Karpas-422 (cell line): ENCODE measurements around the gene RLIM. TPM values are rescaled to one million over a fixed set of nuclear protein-coding genes. Genes with fewer than 3 reads are reported as not detected.
A peak's percentile ranks its signal among the peaks of the same experiment; 100 is the strongest.

Experiments used
- DNase-seq: peaks from one replicate; pipeline ENCODE4 v3.0.0-alpha.2; 2015
- H2AFZ ChIP-seq: fragments of 200-600 bp; sonication (generic); 2 replicates; pipeline ENCODE4 v1.6.1; 2014; ENCODE audit warnings: antibody characterized with exemption, low read length, mixed read lengths
- H3K27ac ChIP-seq: fragments of 200-600 bp; sonication (generic); 2 replicates; pipeline ENCODE4 v1.5.1; 2014; ENCODE audit warnings: mild to moderate bottlenecking, low read length, moderate library complexity
- H3K27me3 ChIP-seq: fragments of 200-600 bp; sonication (generic); 2 replicates; pipeline ENCODE4 v1.6.1; 2014; ENCODE audit warnings: low read length, mixed read lengths
- H3K36me3 ChIP-seq: fragments of 200-600 bp; sonication (generic); 2 replicates; pipeline ENCODE4 v1.6.1; 2014; ENCODE audit warnings: low read length, mixed read lengths; ENCODE audit not compliant: insufficient read depth
- H3K4me1 ChIP-seq: fragments of 200-600 bp; sonication (generic); 2 replicates; pipeline ENCODE4 v1.6.1; 2014; ENCODE audit warnings: mild to moderate bottlenecking, low read length, mixed read lengths
- H3K4me2 ChIP-seq: fragments of 200-600 bp; sonication (generic); 2 replicates; pipeline ENCODE4 v1.6.1; 2014; ENCODE audit warnings: low read length, low read depth, mild to moderate bottlenecking; ENCODE audit not compliant: poor library complexity, severe bottlenecking
- H3K4me3 ChIP-seq: fragments of 200-600 bp; sonication (generic); 2 replicates; pipeline ENCODE4 v1.5.1; 2014; ENCODE audit warnings: mild to moderate bottlenecking, antibody characterized with exemption, low read length, mixed read lengths
- H3K79me2 ChIP-seq: fragments of 200-600 bp; sonication (generic); 2 replicates; pipeline ENCODE4 v1.6.1; 2014; ENCODE audit warnings: mild to moderate bottlenecking, low read length, mixed read lengths
- H3K9ac ChIP-seq: fragments of 200-600 bp; sonication (generic); 2 replicates; pipeline ENCODE4 v1.6.0; 2014; ENCODE audit warnings: low read length
- H3K9me2 ChIP-seq: fragments of 200-600 bp; sonication (generic), shearing (Covaris generic); replicated peaks from 2 replicates; pipeline ENCODE4 v1.6.0; 2014; ENCODE audit warnings: mild to moderate bottlenecking, low read length, moderate library complexity; ENCODE audit not compliant: insufficient read depth
- H3K9me3 ChIP-seq: fragments of 300-700, 200-600 bp; sonication (generic); 2 replicates; pipeline ENCODE4 v1.6.1; 2014; ENCODE audit warnings: low read length, mixed read lengths
- H4K20me1 ChIP-seq: fragments of 200-600 bp; sonication (generic); 2 replicates; pipeline ENCODE4 v1.6.1; 2014; ENCODE audit warnings: mild to moderate bottlenecking, antibody characterized with exemption, low read length, low read depth; ENCODE audit not compliant: insufficient read depth
- total RNA-seq: library from RNA; depleted of rRNA; stranded (reverse); fragments of >200 nt; shearing (Covaris generic); gene quantifications from 2 replicates; pipeline ENCODE4 v1.2.3, GENCODE V29; 2014; ENCODE audit warnings: low replicate concordance

The RLIM gene
- total RNA-seq, 1 experiment from 2014 or later = 26.4 TPM

GRCh38 chrX:74550295-74550802 lies 64.1 kb downstream of the RLIM start:
- H3K9me2 ChIP-seq = no peaks in the 10 kb centered on the region
- H3K4me1 ChIP-seq = no peaks in the 10 kb centered on the region
- no peak overlapping the region for H3K27ac ChIP-seq
- no peaks in the 10 kb centered on the region for H3K9me3 ChIP-seq
- no peaks in the 10 kb centered on the region for H4K20me1 ChIP-seq
- H3K79me2 ChIP-seq = no peaks in the 10 kb centered on the region
- DNase-seq = peak; percentile 93
- no peaks in the 10 kb centered on the region for H3K36me3 ChIP-seq
- no peak overlapping the region for H3K4me3 ChIP-seq
- no peak overlapping the region for H3K9ac ChIP-seq
- no peak overlapping the region for H2AFZ ChIP-seq
- peak overlapping the region; percentile 26 for H3K4me2 ChIP-seq
- no peaks in the 10 kb centered on the region for H3K27me3 ChIP-seq

GRCh38 chrX:74546984-74547383 lies 67.4 kb downstream of the RLIM start:
- no peak overlapping the region for H3K4me2 ChIP-seq
- no peaks in the 10 kb centered on the region for H3K36me3 ChIP-seq
- no peaks in the 10 kb centered on the region for H4K20me1 ChIP-seq
- H2AFZ ChIP-seq = no peak overlapping the region
- no peak overlapping the region for H3K9ac ChIP-seq
- no peak overlapping the region for H3K4me3 ChIP-seq
- no peaks in the 10 kb centered on the region for H3K9me2 ChIP-seq
- H3K9me3 ChIP-seq = no peaks in the 10 kb centered on the region
- DNase-seq = no peak
- no peaks in the 10 kb centered on the region for H3K27me3 ChIP-seq
- no peak overlapping the region for H3K27ac ChIP-seq
- H3K4me1 ChIP-seq = no peaks in the 10 kb centered on the region
- no peaks in the 10 kb centered on the region for H3K79me2 ChIP-seq

GRCh38 chrX:74545880-74546523 lies 68.4 kb downstream of the RLIM start:
- no peak overlapping the region for H3K4me2 ChIP-seq
- H3K9me2 ChIP-seq = no peaks in the 10 kb centered on the region; the same call in 1 of the 2 replicates
- H3K27me3 ChIP-seq = no peaks in the 10 kb centered on the region
- H3K4me3 ChIP-seq = no peak overlapping the region
- H3K9me3 ChIP-seq = no peaks in the 10 kb centered on the region
- no peaks in the 10 kb centered on the region for H3K79me2 ChIP-seq
- no peak for DNase-seq
- no peak overlapping the region for H2AFZ ChIP-seq
- no peak overlapping the region for H3K27ac ChIP-seq
- no peaks in the 10 kb centered on the region for H3K4me1 ChIP-seq
- H3K9ac ChIP-seq = no peak overlapping the region
- no peaks in the 10 kb centered on the region for H3K36me3 ChIP-seq
- no peaks in the 10 kb centered on the region for H4K20me1 ChIP-seq

GRCh38 chrX:74540635-74541249 lies 73.7 kb downstream of the RLIM start:
- H2AFZ ChIP-seq = no peak overlapping the region
- H3K27ac ChIP-seq = no peak overlapping the region
- no peak overlapping the region for H3K4me2 ChIP-seq
- no peaks in the 10 kb centered on the region for H3K27me3 ChIP-seq
- H3K79me2 ChIP-seq = no peaks in the 10 kb centered on the region
- peak; percentile 9 for DNase-seq
- no peaks in the 10 kb centered on the region for H4K20me1 ChIP-seq
- peaks cover 11% of the 10 kb centered on the region for H3K4me1 ChIP-seq
- H3K9me2 ChIP-seq = no peaks in the 10 kb centered on the region; the same call in 1 of the 2 replicates
- H3K36me3 ChIP-seq = no peaks in the 10 kb centered on the region
- H3K4me3 ChIP-seq = no peak overlapping the region
- no peak overlapping the region for H3K9ac ChIP-seq
- H3K9me3 ChIP-seq = no peaks in the 10 kb centered on the region

GRCh38 chrX:74536832-74537371 lies 77.5 kb downstream of the RLIM start:
- Histone ChIP-seq H3K4me2 (peak overlapping the region; percentile 71), H3K9ac (peak overlapping the region; percentile 55), H3K36me3 (no peaks in the 10 kb centered on the region), H3K4me1 (peaks cover 16% of the 10 kb centered on the region), H3K4me3 (peak overlapping the region; percentile 68), H3K9me3 (no peaks in the 10 kb centered on the region), H3K27me3 (no peaks in the 10 kb centered on the region), H2AFZ (peak overlapping the region; percentile 84; the same call in 1 of the 2 replicates), H4K20me1 (no peaks in the 10 kb centered on the region), H3K27ac (no peak overlapping the region), H3K9me2 (no peaks in the 10 kb centered on the region; the same call in 1 of the 2 replicates), H3K79me2 (no peaks in the 10 kb centered on the region)
- no peak for DNase-seq

- Histone ChIP-seq H3K9ac (peak overlapping the region; percentile 55), H3K27ac (no peak overlapping the region), H4K20me1 (no peaks in the 10 kb centered on the region), H3K9me3 (no peaks in the 10 kb centered on the region), H3K4me3 (peak overlapping the region; percentile 68), H3K4me2 (peak overlapping the region; percentile 71), H3K27me3 (no peaks in the 10 kb centered on the region), H3K36me3 (no peaks in the 10 kb centered on the region), H3K4me1 (peaks cover 16% of the 10 kb centered on the region), H2AFZ (peak overlapping the region; percentile 84; the same call in 1 of the 2 replicates), H3K79me2 (no peaks in the 10 kb centered on the region), H3K9me2 (no peaks in the 10 kb centered on the region)
- DNase-seq = peak; percentile 59
Measured at GRCh38 chrX:74536152-74536831, 78.1 kb downstream of the RLIM start.

- H3K9me3 ChIP-seq = no peaks in the 10 kb centered on the region
- peak overlapping the region; percentile 55 for H3K9ac ChIP-seq
- H2AFZ ChIP-seq = peak overlapping the region; percentile 84; the same call in 1 of the 2 replicates
- H3K79me2 ChIP-seq = no peaks in the 10 kb centered on the region
- no peak overlapping the region for H3K27ac ChIP-seq
- H3K4me3 ChIP-seq = peak overlapping the region; percentile 68
- H4K20me1 ChIP-seq = no peaks in the 10 kb centered on the region
- no peaks in the 10 kb centered on the region for H3K36me3 ChIP-seq
- H3K4me2 ChIP-seq = peak overlapping the region; percentile 71
- DNase-seq = no peak
- no peaks in the 10 kb centered on the region for H3K27me3 ChIP-seq
- H3K4me1 ChIP-seq = peaks cover 16% of the 10 kb centered on the region
- H3K9me2 ChIP-seq = no peaks in the 10 kb centered on the region
Measured at GRCh38 chrX:74535408-74536151, 78.8 kb downstream of the RLIM start.
